DMS79 treated with DMSO at 0.1 percent for 48 hours (cell line): ENCODE results near the gene AGO1.
A peak's percentile ranks its signal among the peaks of the same experiment; 100 is the strongest.

Source experiments
- DNase-seq: peaks from one replicate; lab custom pipeline; 2025; lab: John Stamatoyannopoulos, UW

Gene AGO1

DNA sequence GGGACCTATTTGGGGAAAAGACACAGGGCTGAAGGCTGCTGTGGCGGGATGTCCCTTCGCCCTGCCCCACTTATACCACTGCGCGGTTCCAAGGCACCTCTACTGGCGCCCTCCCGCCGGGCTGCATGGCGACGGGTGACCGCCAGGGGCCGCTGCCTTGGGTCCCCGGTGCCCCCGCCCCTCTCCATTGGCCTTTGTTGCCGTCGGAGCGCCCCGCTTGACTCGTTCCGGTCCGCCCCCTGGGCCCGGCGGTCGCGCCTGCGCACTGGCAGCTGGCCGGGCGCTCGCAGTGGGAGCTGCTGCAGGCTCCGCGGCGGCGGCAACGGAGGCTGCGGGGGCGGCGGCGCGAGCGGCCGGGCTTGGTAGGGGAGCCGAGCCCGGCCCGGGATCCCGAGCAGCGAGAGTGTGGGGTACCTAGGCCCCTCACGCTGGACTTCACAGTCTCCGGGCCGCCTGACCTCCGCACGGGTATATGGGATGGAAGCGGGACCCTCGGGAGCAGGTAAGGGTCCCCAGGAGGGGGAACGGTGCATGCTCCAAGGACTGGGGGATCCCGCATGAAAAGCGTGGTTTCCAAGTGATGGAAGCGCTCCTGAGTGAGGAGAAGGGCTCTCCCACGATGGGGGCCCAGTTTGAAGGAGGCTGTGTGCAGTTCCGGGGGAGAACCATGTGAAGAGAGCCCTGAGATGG lies at the start of gene AGO1:
TSS of gene AGO1 (plus strand) at position 265 of the 690 bp plus-strand sequence. CDS start at position 478, 213 bp downstream.
- peak; percentile 75 for DNase-seq

DNA sequence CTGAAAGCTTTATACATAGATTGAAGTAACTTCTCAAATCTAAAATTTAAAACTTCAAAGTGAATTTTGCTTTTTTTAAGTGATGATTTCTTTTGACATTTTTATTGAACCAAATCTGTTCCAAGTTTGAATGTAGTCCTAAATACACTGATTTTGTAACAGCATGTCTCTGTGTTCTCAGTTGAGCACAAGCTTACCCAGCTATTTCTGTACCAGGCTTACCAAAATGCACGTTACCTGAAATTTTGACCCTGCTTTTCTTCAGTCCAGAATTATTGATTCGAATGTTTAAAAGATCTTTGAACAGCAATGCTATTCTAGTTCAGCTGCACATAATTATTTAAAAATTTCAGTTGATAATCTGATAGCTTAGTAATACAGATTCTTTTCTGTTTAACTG lies 49.6 kb upstream of the AGO1 start:
- no peak for DNase-seq

DNA sequence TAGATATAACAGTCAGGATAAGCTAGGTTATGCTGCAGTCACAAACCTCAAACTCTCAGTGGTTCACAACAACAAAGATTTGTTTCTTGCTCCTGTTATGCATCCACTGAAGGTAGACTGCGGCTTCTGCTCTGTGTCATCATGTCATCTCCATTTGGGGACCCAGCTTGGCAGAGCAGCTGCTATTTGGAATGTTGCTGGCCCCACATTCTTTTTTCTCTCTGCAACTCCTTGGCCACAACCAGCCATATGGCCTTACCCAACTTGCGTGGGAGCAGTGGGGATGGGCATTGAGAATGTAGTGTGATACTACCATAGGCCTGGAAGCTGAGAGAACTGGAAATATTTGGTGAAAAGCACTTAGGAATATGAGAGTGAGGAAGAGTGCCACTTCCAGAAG lies 48.8 kb upstream of the AGO1 start:
- DNase-seq = no peak

DNA sequence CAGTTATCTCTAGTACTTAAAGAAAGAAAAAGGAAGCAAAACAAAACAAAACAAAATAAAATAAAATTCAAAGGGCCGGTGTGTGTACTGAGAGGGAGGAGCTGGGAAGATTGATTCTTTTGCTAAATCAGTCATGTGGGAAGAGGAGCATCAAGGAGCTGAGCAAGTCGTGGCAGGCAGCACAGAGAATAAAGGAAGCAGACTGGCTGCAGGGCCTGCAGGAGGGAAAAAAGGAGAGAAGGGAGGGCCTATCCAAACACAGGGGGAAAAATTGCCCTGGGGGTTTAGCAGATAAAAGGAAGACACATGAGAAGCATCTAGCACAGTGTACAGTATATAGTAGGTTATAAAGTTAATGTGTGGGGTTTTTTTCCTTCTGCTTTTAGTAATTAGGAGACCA lies 47.6 kb upstream of the AGO1 start:
- DNase-seq = no peak

DNA sequence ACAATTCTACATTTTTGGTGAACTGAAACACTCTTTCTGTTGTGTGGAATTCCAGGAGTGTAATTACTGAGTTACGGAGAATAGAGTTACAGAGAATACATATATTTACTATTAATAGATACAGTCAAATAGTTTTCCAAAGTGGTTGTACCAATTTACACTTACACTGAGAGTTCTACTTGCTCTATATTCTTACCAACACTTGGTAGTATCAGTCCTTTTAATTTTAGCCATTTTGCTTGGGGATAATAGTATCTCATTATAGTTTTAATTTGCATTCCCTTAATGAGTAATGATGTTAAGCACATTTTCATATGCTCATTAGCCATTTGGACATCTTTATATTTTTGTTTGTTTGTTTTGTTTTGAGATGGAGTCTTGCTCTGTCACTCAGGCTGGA lies 46.3 kb upstream of the AGO1 start:
- no peak for DNase-seq

DNA sequence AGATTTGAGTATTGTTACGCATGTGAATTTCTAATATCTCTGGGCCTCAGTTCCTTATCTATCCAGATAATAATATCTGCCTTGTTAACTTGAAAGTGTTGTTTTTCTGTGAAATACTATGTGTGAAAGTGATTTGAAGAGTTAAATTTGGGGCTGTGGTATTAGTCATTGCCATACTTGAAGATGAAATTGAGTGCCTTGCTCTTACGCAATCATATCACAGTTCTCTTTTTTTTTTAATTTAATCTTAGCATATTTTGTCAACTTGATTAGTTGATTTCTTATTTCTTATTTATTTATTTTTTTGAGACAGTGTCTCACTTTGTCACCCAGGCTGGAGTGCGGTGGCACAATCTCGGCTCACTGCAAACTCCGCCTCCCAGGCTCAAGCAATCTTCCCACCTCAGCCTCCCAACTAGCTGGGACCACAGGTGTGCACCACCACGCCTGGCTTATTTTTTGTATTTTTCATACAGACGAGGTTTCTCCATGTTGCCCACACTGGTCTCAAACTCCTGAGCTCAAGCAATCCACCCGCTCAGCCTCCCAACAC lies 44.2 kb upstream of the AGO1 start:
- DNase-seq = no peak

DNA sequence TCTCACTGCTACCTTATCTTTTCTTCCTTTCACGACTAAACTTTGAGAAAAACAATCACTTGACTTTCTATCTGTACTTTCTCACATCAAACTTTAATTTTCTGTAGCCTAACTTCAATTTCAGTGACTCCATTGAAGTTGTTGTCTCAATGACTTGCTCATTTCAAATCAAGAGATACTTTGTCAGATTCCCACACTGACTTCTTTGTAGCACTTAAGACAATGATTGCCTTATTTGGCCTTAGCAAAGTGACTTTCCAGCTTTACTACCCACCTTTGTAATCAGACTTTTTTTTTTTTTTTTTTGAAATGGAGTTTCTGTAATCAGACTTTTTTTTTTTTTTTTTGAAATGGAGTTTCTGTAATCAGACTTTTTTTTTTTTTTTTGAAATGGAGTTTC lies 38.2 kb upstream of the AGO1 start:
- DNase-seq = no peak

DNA sequence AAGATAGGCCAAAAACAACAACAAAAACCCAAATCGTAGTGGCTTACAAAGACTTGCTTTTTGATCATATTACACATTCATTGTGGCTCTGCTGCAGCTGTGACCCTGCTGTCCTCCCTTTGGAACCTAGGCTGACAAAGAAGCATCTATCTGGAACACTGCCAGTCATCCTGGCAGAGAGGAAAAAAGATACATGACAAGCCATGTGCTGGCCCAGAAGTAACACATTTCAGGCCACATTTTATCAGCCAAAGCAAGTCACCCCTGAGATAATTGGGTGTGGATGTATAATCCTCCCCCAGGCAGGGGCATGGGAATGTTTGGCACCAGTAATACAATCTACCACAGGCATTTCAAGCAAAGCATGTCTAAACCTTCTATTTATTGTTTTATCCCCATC lies 37.2 kb upstream of the AGO1 start:
- DNase-seq = no peak

DNA sequence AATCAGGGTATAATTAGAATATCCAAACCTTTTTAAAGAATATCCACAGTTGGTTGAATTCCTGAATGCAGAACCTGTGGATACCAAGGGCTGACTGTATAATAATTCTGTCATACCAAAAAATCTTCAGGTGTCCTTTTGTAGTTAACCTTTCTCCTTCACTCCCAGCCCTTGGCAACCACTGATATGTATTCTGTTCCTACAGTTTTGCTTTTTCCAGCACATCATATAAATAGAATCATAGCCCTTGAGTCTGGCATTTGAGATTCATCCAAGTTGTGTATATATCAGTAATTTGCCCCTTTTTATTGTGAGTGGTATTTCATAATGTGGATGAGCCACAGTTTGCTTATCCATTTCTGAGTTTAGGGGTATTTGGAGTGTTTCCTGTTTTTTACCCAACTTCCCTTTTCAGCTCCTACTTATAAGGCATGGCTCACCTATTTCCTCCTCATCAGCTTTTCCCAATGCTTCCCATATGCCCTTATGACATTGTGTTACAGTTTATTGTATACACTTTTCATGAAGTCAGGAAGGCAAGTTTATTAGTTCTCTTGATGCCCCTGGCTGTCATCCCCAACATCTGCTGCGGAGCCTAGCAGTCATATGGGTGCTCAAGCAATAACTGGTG lies 35.0 kb upstream of the AGO1 start:
- DNase-seq = no peak

DNA sequence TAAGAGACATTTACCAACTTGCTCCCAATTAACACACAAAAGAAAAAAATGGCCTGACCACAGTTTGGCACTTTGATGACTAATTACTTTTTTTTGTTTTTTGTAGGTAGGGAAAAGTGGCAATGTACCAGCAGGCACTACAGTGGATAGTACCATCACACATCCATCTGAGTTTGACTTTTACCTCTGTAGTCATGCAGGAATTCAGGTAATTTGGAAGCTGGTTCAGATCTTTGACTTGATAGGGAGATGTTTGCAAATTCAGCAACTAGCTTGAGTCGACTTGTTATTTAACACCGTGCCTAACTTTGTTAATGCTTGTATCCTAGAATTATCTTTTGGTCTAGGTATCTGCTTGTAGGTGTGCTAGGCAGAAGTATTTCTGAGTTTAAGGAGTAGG lies 33.0 kb upstream of the AGO1 start:
- no peak for DNase-seq

DNA sequence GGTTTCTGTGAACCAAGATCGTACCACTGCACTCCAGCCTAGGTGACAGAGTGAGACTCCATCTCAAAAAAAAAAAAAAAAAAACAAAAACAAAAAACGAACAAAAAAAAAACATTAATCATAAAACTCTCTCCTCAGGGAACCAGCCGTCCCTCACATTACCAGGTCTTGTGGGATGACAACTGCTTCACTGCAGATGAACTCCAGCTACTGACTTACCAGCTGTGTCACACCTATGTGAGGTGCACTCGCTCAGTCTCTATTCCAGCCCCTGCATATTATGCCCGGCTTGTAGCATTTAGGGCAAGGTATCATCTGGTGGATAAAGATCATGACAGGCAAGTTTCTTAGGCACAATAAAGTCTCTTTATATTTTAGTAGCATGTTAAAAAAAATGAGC lies 32.3 kb upstream of the AGO1 start:
- no peak for DNase-seq

DNA sequence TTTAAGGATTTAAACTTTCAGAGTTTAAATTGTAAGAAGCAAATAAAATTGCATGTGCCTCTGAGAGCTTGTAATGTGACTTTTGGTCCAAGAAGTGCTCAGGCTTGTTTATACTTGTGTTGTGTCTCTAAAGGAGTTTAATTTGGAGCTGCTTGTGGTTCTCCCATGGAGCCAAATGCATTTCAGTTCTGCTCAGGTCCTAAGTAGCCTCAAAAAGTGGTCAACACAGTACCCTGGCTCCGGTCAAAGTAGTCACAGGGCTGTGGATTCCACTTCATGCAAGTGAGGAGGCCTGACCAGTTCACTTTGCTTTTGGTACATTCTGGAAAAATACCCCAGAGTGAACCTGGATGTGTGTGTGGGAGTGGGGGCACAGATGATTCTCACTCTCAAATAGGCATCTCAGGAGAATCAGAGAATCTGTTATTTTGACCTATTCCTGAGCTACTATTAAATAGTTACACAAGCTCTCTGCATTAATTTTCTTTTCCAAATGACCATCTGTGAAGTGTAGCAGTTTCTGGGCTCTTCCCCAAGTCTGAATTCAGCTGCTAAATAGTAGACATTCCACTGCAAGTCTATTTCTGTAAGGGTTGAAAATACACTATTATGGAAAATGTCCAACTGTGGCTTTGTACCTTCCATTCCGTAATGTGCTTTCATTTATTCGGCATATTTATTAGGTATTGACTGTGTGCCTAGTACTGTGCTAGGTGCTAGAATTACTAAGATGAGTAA lies 31.7 kb upstream of the AGO1 start:
- no peak for DNase-seq

DNA sequence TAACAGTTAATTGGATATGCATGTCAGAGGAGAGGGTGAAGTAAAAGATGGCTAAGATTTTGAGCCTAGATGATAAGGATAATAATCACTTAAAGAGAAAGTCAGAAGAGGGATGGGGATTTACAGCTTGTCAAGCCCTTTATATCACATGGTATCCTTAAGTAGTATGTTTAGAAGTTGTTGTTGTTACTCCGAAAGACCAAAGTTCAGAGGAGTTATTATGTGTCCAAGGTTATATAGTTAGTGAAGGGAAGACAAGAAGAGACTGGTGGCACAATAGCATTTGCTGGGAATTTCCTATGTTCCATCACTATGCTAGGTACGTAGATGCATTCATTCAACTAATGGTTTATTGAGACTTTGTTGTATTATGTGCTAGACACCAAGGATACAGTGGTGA lies 30.8 kb upstream of the AGO1 start:
- DNase-seq = no peak

DNA sequence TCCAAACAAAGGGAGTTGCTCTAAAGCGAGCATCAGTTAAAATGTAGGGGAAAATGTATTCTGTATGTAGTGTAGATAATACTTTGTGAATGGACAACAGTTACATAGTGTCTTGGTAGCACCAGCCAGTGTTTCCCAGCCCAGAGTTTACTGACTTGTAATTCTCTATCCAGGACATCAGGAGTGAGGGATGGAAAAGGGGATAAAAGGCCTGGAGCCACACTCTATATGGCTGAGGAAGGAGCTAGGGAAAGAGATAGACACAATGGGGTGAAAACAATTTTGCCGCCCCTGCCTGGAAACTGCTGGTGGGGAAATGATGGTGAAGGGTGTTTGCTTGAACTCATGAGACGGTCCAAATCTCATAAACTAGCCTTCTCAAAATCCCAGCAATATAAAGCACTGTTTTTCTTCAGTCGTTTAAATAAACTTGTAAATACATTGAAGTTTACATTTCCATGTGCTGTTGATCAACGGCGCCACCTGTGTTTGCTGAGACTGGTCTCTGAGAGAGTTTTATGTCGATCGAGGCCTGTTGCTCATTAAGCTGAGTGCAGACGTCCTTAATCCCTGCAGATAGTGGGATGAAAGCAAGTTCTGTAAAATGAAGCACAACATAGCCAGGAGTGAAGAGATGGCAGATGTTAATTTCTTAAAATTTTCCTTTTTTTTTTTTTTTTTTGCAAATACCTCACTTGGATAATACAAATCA lies 27.9 kb upstream of the AGO1 start:
- DNase-seq = no peak

DNA sequence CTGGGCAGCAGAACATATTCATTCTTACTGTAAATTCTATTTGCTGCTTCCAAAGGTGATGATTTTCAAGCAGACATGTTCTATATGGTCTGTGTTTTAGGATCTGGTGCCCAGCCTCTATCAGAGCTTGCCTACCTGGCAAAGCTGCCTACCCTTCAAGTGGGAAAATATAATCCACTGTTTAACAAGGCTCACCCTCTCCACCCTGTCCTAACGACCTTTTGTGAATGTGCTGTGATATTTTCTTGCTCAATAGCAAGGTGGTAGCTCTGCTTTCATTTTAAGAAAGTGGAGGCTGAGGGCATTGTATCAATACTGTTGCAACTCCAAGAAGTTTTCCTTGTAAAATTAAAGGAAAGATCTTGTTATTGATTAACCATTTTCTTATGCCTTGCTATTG lies 26.0 kb upstream of the AGO1 start:
- no peak for DNase-seq

DNA sequence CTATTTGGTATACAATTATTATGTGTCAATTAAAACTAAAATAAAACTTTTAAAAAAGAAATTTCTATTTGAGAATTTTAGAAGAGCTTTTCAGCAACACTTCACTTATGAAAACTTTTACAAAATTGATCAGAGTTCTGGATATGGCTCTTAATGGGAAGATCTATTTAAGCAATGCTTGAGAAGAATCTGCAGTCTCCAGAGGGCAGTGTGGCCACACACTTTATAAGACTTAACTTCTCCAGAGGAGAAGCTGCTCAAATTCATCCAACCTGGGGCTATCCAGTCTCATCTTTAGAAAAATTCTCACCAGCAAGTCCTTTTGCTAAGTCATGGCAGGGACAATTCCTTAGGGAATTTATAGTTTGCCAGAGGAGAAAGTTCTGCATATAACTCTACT lies 25.2 kb upstream of the AGO1 start:
- no peak for DNase-seq

DNA sequence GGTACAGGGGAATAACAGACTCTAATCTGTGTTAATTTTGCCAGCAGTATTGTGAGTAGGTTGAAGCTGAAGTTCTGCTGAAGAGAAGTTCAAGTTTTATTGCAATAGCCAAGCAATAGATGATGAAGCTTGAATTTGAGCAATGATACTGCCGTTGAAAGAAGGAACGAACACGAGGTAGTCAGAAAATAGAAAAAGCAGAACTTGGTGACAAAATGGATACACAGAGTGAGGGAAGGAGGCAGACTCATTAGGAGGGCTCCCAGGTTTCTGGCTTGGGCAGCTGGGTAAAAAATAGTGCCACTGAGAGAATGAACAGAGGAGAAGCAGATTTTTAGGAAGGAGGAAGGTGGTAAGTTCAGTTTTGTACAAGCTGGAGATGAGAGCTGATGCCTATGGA lies 22.3 kb upstream of the AGO1 start:
- DNase-seq = no peak

DNA sequence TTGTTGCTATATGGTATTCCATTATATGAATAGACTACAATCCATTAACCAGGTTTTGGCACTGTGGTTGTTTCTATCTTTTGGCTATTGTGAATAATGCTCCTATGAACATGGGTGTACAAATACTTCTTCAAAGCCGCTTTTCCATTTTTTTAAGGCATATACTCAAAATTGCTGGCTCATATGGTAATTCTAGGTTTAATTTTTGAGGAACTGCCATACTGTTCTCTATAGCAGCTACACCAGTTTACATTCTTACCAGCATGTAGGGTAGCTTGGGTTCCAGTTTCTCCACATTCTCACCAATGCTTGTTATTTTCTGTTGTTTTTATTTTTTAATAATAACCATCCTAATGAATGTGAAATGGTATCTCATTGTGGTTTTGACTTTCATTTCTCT lies 19.9 kb upstream of the AGO1 start:
- DNase-seq = no peak

DNA sequence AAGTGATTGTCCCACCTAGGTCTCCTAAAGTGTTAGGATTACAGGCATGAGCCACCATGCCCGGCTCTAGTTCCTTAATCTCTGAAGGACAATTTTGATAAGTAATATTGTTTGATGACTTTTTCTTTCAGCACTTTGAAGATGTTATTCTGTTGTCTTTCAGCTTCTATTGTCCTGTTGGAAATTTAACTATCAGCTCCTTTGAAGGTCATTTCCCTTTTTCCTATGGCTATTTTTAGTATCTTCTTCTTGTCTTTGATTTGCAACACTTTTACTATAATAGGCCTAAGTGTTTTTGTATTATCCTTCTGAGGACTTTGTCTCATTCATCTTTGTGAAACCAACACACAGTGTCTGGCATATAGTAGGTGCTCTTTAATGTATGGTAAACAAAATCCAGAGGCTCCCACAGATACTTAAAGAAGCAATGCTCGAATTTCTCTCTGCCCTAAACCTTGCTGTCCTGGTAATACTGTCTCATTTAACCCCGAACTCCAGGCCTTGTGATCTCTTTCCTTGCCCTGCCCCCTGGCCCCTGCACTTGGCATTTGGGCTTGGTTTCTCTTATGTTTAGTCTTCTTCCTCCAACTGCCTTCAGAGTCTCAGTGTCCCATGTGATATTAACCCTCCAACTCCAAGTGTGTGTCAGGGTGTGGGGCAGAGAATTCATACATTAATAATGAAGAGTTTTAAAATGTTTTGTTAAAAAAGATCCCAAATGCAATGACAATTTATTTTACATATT lies 19.0 kb upstream of the AGO1 start:
- no peak for DNase-seq

DNA sequence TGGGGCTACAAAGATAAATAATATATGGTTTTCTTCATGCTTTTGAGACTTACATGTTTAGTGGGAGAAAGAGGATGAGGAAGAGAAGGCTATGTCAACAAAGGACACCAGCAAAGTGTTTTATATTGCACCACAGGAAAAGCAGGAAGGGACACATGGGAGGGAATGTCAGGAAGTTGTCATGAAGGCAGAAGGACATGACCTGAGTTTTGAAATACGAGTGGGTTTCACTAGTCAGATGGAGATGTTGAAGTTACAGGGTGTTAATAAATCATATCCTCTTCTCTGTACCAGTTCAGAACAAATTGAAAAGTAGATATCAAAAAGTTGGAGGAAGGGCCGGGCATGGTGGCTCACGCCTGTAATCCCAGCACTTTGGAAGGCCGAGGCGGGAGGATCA lies 18.2 kb upstream of the AGO1 start:
- no peak for DNase-seq

DNA sequence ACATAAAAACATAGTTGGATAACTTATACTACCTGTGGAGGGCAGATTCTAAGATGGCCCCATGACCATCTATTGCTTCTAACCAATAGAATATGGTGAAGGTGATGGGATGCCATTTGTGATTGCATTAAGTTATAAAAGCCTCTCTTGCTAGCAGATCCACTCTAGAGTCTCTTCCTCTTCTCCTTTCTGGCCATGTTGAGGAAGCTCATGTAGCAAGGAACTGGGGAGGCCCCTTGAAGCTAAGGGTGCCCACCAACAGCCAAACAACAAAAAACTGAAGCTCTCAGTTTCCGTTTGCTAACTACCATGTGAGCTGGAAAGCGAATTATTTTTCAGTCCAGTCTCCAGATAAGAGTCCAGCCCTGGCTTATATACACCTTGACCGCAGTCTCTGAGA lies 16.0 kb upstream of the AGO1 start:
- no peak for DNase-seq
